CD14-positive monocyte (primary cell): Measurements from ENCODE around the gene CCDC8. TPM values are rescaled to one million over a fixed set of nuclear protein-coding genes. Genes with fewer than 3 reads are reported as not detected.
A peak's percentile ranks its signal among the peaks of the same experiment; 100 is the strongest.

Experiments used
- DNase-seq, 3 donors: peaks; one replicate each; pipeline ENCODE4 v3.0.0-alpha.2; 2011 to 2022
- H2AFZ ChIP-seq: 2 replicates; pipeline ENCODE4 v1.6.0; 2012; ENCODE audit warnings: mild to moderate bottlenecking, low read depth, low read length, inconsistent platforms; ENCODE audit not compliant: insufficient read depth, poor library complexity, severe bottlenecking
- H3K27ac ChIP-seq, 2 donors: 1 replicate in 1 of 2; 2 replicates in 1 of 2; pipeline ENCODE4 v1.5.1; 2012 to 2013; ENCODE audit warnings: low read length in 2 of 2, control low read depth in 1 of 2, inconsistent platforms in 1 of 2, low read depth in 1 of 2, mild to moderate bottlenecking in 1 of 2
- H3K27me3 ChIP-seq, 2 donors: one replicate each; pipeline versions ENCODE4 v1.6.0 to v1.6.1; 2011 to 2013; ENCODE audit warnings: low read length in 2 of 2; ENCODE audit not compliant: control insufficient read depth in 2 of 2, insufficient read depth in 2 of 2
- H3K36me3 ChIP-seq, 2 donors: replicated peaks in 1 of 2; 1 replicate in 1 of 2; 2 replicates in 1 of 2; pipeline versions ENCODE4 v1.5.1 to v1.6.1; 2012 to 2013; ENCODE audit warnings: low read length in 2 of 2, control low read depth in 1 of 2, inconsistent platforms in 1 of 2, mild to moderate bottlenecking in 1 of 2; ENCODE audit not compliant: insufficient read depth in 2 of 2, control insufficient read depth in 1 of 2
- H3K4me1 ChIP-seq, 2 donors: 1 replicate in 1 of 2; 2 replicates in 1 of 2; pipeline versions ENCODE4 v1.5.1 to v1.6.1; 2012 to 2013; ENCODE audit warnings: low read length in 2 of 2, control low read depth in 1 of 2, inconsistent platforms in 1 of 2, mild to moderate bottlenecking in 1 of 2, moderate library complexity in 1 of 2; ENCODE audit not compliant: insufficient read depth in 2 of 2, control insufficient read depth in 1 of 2
- H3K4me2 ChIP-seq: replicated peaks from 2 replicates; pipeline ENCODE3; 2012; ENCODE audit warnings: low read length, moderate library complexity, mild to moderate bottlenecking; ENCODE audit not compliant: poor library complexity, severe bottlenecking; ENCODE audit errors: extremely low read depth
- H3K4me3 ChIP-seq, 3 experiments: fragments of 200-600 bp in 1 of 3; sonication (generic) in 1 of 3; replicated peaks in 1 of 3; 1 replicate in 2 of 3; 2 replicates in 1 of 3; pipeline ENCODE4 v1.5.1; 2011 to 2013; ENCODE audit warnings: low read length in 3 of 3, mild to moderate bottlenecking in 3 of 3, control low read depth in 2 of 3, low read depth in 2 of 3, inconsistent platforms in 1 of 3, moderate library complexity in 1 of 3
- H3K79me2 ChIP-seq: 2 replicates; pipeline ENCODE4 v1.6.0; 2012; ENCODE audit warnings: mild to moderate bottlenecking, control low read depth, inconsistent platforms, low read length, moderate library complexity; ENCODE audit not compliant: insufficient read depth
- H3K9ac ChIP-seq: 2 replicates; pipeline ENCODE4 v1.6.0; 2017; ENCODE audit warnings: low read length, mild to moderate bottlenecking; ENCODE audit not compliant: insufficient read depth, poor library complexity, severe bottlenecking
- H3K9me3 ChIP-seq, 2 donors: replicated peaks in 1 of 2; 1 replicate in 1 of 2; 2 replicates in 1 of 2; pipeline versions ENCODE4 v1.5.1 to v1.6.1; 2012 to 2013; ENCODE audit warnings: low read length in 2 of 2, control low read depth in 1 of 2; ENCODE audit not compliant: control insufficient read depth in 1 of 2, insufficient read depth in 1 of 2
- H4K20me1 ChIP-seq: 2 replicates; pipeline ENCODE4 v1.6.0; 2012; ENCODE audit warnings: mild to moderate bottlenecking, low read length, control low read depth, moderate library complexity; ENCODE audit not compliant: insufficient read depth
- H3K27ac Mint-ChIP-seq, 7 donors: one replicate each; pipeline ENCODE4 v1.8.0; 2020; ENCODE audit warnings: mild to moderate bottlenecking in 7 of 7, mixed read lengths in 7 of 7, moderate library complexity in 6 of 7, inconsistent platforms in 2 of 7
- H3K27me3 Mint-ChIP-seq, 3 donors: one replicate each; pipeline ENCODE4 v1.8.0; 2021 to 2022; ENCODE audit warnings: low read depth in 3 of 3, mild to moderate bottlenecking in 3 of 3, mixed read lengths in 3 of 3, moderate library complexity in 3 of 3, inconsistent platforms in 1 of 3
- H3K36me3 Mint-ChIP-seq, 2 donors: one replicate each; pipeline ENCODE4 v1.8.0; 2020; ENCODE audit warnings: mixed read lengths in 2 of 2, inconsistent platforms in 1 of 2, mild to moderate bottlenecking in 1 of 2
- H3K4me1 Mint-ChIP-seq: one replicate; pipeline ENCODE4 v1.8.0; 2020; ENCODE audit warnings: mild to moderate bottlenecking, mixed read lengths
- H3K4me3 Mint-ChIP-seq, 2 donors: one replicate each; pipeline ENCODE4 v1.8.0; 2020; ENCODE audit warnings: mild to moderate bottlenecking in 2 of 2, mixed read lengths in 2 of 2, moderate library complexity in 1 of 2
- H3K9me3 Mint-ChIP-seq, 7 donors: one replicate each; pipeline ENCODE4 v1.8.0; 2020 to 2022; ENCODE audit warnings: mixed read lengths in 7 of 7, mild to moderate bottlenecking in 6 of 7, moderate library complexity in 6 of 7, inconsistent platforms in 2 of 7
- WGBS: methylation state at CpG from one replicate; pipeline ENCODE4 v1.1.5; 2013; ENCODE audit warnings: missing lambda C conversion rate; ENCODE audit not compliant: insufficient coverage; 5-methylcytosine and 5-hydroxymethylcytosine counted together
- intact Hi-C, 2 donors: fragments of 100-400 bp; cut with micrococcal nuclease; formaldehyde crosslinking; loops; one replicate each; pipeline versions ENCODE4 v1.15.0 to v1.15.1; 2023
- polyA plus RNA-seq, 3 donors: library from polyadenylated mRNA; depleted of rRNA in 1 of 3; unstranded in 2 of 3; stranded (reverse) in 1 of 3; fragments of 300-500 nt in 2 of 3; fragments of >200 nt in 1 of 3; fragmentation: Illumina TruSeq in 2 of 3; gene quantifications; 1 replicate in 2 of 3; 2 replicates in 1 of 3; pipeline ENCODE4 v1.2.3, GENCODE V29; 2012 to 2021
- TF ChIP-seq, protein P1 (sequence below): fragments of 200-600 bp; IDR thresholded peaks from one replicate; pipeline ENCODE4 v1.8.0; 2022; ENCODE audit warnings: antibody characterized with exemption, mild to moderate bottlenecking

The CCDC8 gene
- polyA plus RNA-seq, 3 donors: not detected

DNA sequence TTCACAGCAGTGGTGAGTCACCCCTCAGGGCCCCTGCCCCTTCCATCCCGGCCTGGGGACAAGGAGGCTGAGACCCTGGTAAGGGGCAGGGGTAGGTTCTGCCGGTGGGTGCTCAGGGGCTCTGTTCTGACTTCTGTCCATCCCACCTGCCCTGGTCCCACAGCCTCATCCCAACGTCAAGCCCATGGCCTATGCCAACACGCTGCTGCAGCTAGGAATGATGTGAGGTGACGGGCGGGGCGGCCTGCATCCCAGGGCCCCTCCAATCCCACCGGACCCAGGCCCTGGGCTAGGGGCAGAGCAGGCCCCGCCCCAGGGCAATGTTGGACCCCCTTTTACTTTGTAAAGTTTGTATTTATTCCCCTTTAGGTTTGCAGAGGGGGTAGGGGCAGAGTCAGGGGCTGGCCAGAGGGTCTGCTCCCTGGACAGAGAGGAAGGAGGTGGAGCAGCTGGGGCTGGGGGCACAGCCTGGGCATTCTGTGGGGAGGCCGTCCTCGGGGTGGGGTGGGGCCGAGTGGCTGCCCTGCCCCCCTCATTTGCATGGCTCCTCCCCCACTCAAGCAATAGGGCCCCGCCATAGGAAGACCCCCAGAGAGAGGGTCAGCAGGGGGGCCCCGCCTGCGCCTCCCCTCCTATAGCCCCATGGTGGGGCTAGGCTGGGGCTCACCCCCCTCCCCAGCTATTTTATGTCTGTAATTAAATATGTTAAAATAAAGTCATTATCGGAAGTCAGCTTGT is 23.1 kb downstream of the CCDC8 start:
- Mint-ChIP-seq H3K4me3 (no peak overlapping the region), H3K27ac (no peak overlapping the region), H3K4me1 (no peaks in the 10 kb centered on the region), H3K36me3 (peaks cover 60 to 62% of the 10 kb centered on the region in 2 donors), H3K27me3 (peaks cover 0 to 1% (median under 1%) of the 10 kb centered on the region in 3 donors), H3K9me3 (peaks cover 0 to 3% (median 0%) of the 10 kb centered on the region in 7 donors)
- 93% methylated on average over 9 of the region's 16 CpGs for WGBS
- DNase-seq: no peak
- Histone ChIP-seq H3K4me2 (no peak overlapping the region), H3K4me1 (no peaks in the 10 kb centered on the region), H3K9ac (no peak overlapping the region), H3K36me3 (peaks cover 59 to 63% of the 10 kb centered on the region in 2 donors), H3K9me3 (no peaks in the 10 kb centered on the region), H3K27me3 (no peaks in the 10 kb centered on the region), H2AFZ (no peak overlapping the region), H3K27ac (no peak overlapping the region), H3K79me2 (no peaks in the 10 kb centered on the region), H3K4me3 (no peak overlapping the region), H4K20me1 (no peaks in the 10 kb centered on the region)
- TF ChIP-seq, protein P1, sequence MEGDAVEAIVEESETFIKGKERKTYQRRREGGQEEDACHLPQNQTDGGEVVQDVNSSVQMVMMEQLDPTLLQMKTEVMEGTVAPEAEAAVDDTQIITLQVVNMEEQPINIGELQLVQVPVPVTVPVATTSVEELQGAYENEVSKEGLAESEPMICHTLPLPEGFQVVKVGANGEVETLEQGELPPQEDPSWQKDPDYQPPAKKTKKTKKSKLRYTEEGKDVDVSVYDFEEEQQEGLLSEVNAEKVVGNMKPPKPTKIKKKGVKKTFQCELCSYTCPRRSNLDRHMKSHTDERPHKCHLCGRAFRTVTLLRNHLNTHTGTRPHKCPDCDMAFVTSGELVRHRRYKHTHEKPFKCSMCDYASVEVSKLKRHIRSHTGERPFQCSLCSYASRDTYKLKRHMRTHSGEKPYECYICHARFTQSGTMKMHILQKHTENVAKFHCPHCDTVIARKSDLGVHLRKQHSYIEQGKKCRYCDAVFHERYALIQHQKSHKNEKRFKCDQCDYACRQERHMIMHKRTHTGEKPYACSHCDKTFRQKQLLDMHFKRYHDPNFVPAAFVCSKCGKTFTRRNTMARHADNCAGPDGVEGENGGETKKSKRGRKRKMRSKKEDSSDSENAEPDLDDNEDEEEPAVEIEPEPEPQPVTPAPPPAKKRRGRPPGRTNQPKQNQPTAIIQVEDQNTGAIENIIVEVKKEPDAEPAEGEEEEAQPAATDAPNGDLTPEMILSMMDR: no peak
- intact Hi-C loops: no loop called here

DNA sequence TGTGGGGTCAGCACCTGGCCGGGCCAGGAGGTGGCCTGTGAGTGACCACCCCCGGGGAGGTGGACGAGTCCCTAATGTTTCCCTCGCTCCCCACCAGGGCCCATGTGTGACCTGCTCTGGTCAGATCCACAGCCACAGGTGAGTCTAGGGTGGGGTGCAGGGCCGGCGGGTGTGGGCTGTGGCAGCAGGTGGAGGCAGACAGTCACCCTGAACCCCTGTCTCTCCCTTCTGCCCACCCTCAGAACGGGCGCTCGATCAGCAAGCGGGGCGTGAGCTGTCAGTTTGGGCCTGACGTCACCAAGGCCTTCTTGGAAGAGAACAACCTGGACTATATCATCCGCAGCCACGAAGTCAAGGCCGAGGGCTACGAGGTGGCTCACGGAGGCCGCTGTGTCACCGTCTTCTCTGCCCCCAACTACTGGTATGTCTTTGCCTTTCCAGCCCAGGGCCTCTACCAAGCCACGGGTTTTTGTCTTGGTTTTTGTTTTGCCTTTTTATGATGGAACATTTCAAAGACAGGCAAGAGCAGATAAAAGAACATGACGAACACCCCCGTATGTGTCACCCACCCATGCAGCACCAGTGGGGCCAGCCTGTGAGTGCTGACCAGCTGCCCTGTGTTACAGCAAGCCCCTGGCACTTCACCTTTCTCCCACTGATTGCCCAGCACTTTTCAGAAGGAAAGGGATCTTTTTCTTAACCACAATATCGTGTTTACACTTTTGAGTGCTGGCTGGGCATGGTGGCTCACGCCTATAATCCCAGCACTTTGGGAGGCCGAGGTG is 24.9 kb downstream of the CCDC8 start:
- Mint-ChIP-seq H3K36me3 (peaks cover 77 to 79% of the 10 kb centered on the region in 2 donors), H3K27ac (peak overlapping the region in 2 of 7 donors; percentile 37 to 64), H3K27me3 (peaks cover 0 to 2% (median 1%) of the 10 kb centered on the region in 3 donors), H3K9me3 (peaks cover 0 to 3% (median 0%) of the 10 kb centered on the region in 7 donors), H3K4me3 (no peak overlapping the region), H3K4me1 (no peaks in the 10 kb centered on the region)
- no peaks in the 10 kb centered on the region for H3K27me3 ChIP-seq
- no peak overlapping the region for H3K27ac ChIP-seq
- H3K79me2 ChIP-seq: no peaks in the 10 kb centered on the region
- intact Hi-C loops: no loop called here
- H3K9me3 ChIP-seq: no peaks in the 10 kb centered on the region
- no peak overlapping the region for H3K4me3 ChIP-seq
- no peak overlapping the region for H3K9ac ChIP-seq
- DNase-seq: no peak
- H3K4me1 ChIP-seq: no peaks in the 10 kb centered on the region
- no peak overlapping the region for H3K4me2 ChIP-seq
- TF ChIP-seq, protein P1: no peak
- H3K36me3 ChIP-seq: peaks cover 77 to 81% of the 10 kb centered on the region in 2 donors
- no peaks in the 10 kb centered on the region for H4K20me1 ChIP-seq
- no peak overlapping the region for H2AFZ ChIP-seq
- 95% methylated on average over 20 of the region's 25 CpGs for WGBS
